AG04450 (cell line): ENCODE results near the gene RAB11FIP5. TPM values are rescaled to one million over a fixed set of nuclear protein-coding genes. Genes with fewer than 3 reads are reported as not detected.

Experiments
- CTCF ChIA-PET: fragments of 300-600, 350-600 bp; formaldehyde crosslinking; extraction: SDS; loops from one replicate; lab custom pipeline; 2022; ENCODE audit warnings: antibody characterized with exemption, inconsistent platforms; lab: Charles Lee
- POLR2A ChIA-PET: fragments of 350-600 bp; formaldehyde crosslinking; extraction: SDS; loops from one replicate; lab custom pipeline; 2021; ENCODE audit warnings: antibody characterized with exemption, inconsistent platforms; lab: Yijun Ruan, JAX
- DNase-seq: peaks from one replicate; pipeline ENCODE4 v3.0.0-alpha.2; 2011; ENCODE audit warnings: low read depth, low spot score
- H3K27ac ChIP-seq: one replicate; pipeline ENCODE4 v1.5.1; 2012; ENCODE audit warnings: low read depth, low read length, control low read depth
- H3K27me3 ChIP-seq: one replicate; pipeline ENCODE4 v1.6.0; 2012; ENCODE audit warnings: low read length; ENCODE audit not compliant: control insufficient read depth, insufficient read depth
- H3K4me3 ChIP-seq: 2 replicates; pipeline ENCODE4 v1.5.1; 2011; ENCODE audit warnings: mild to moderate bottlenecking, low read depth, low read length, control low read depth
- H3K9me3 ChIP-seq: 2 replicates; pipeline ENCODE4 v1.5.1; 2012; ENCODE audit warnings: low read length; ENCODE audit not compliant: control insufficient read depth, insufficient read depth
- polyA plus RNA-seq: library from polyadenylated mRNA; depleted of rRNA; stranded (reverse); fragments of >200 nt; gene quantifications from 2 replicates; pipeline ENCODE4 v1.2.3, GENCODE V29; 2011
- TF ChIP-seq, protein P1 (sequence below): IDR thresholded peaks from 2 replicates; pipeline ENCODE4 v1.5.1; 2011; ENCODE audit warnings: low read depth, low read length, control low read depth, inconsistent platforms

Gene RAB11FIP5
- polyA plus RNA-seq, 1 experiment, result 29.6 TPM

DNA sequence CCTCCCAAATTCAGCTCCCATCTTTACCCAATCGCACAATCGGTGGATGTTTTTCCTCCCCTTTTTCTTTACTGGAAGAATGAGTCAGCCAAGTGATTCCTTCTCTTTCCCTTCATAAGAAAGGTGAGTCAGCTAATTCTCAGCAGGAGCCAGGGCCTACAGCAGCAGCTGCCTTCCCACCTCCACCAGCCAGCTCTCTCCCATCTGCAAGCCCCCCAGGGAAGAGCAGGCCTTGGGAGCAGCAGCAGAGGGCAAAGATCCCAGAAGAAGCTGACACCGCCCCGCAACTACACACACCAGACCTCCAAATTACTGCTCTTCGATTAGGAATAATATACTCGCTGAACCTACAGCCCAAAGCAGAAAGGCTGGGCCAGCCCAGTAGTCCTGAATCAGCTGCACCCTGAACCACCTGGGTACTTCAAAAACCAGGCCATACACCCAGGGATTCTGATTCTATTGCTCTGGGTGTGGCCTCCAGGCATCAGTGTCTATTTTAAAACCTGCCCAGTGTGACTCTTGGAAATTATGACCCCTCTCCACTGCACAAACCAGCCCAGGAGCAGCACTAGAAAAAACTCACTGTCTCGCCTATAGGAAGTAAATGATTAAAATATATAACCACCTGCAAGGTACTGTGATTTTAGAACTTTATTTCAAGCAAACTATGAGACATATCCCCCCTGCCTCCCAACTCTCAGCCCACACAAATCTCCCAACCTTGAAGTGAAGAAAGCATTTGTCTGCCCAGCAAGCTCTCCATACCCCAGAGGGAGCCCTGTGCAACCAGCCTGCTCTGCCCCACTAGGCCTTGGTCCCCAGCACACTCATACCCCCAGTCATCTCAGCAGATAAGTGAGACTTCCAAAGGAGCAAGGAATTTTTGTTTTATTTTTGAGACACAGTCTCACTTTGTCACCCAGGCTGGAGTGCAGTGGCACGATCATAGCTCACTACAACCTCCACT lies 48.6 kb downstream of the RAB11FIP5 start:
- Histone ChIP-seq H3K9me3 (no peaks in the 10 kb centered on the region), H3K27ac (peak overlapping the region; percentile 94), H3K27me3 (no peaks in the 10 kb centered on the region), H3K4me3 (no peak overlapping the region)
- CTCF ChIA-PET, result interaction anchor here (1.0 to 3.1 kb wide), 5 partner anchors 92 to 171 kb away, joined by 3 to 20 read pairs (median 5); no protein-coding TSS in a partner anchor
- peak; percentile 43 for DNase-seq
- POLR2A ChIA-PET, result interaction anchor here (0.5 to 1.2 kb wide), 2 partner anchors 46 to 67 kb away, joined by 4 to 7 read pairs; no protein-coding TSS in a partner anchor
- TF ChIP-seq, protein P1, sequence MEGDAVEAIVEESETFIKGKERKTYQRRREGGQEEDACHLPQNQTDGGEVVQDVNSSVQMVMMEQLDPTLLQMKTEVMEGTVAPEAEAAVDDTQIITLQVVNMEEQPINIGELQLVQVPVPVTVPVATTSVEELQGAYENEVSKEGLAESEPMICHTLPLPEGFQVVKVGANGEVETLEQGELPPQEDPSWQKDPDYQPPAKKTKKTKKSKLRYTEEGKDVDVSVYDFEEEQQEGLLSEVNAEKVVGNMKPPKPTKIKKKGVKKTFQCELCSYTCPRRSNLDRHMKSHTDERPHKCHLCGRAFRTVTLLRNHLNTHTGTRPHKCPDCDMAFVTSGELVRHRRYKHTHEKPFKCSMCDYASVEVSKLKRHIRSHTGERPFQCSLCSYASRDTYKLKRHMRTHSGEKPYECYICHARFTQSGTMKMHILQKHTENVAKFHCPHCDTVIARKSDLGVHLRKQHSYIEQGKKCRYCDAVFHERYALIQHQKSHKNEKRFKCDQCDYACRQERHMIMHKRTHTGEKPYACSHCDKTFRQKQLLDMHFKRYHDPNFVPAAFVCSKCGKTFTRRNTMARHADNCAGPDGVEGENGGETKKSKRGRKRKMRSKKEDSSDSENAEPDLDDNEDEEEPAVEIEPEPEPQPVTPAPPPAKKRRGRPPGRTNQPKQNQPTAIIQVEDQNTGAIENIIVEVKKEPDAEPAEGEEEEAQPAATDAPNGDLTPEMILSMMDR, result no peak

DNA sequence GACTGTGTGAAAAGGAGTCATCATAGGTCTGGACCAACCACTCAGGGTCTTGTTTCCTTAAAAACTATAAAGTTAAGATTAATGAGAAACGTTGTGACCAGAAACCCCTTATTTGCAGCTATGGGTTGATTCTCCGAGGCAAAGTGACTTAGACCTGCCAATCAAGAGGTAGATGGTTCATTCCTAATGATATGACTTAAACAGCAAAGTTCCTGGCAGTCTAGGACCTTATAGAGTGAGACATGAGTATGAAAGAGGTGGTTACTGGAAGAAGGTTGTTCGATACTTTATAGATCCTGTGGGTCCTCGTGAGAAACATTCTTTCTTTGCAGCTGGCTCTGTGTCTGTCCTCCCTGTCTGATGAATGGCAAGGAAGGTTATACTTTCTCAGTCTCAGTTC lies 49.3 kb downstream of the RAB11FIP5 start:
- no peaks in the 10 kb centered on the region; the same call in 1 of the 2 replicates for H3K9me3 ChIP-seq
- ChIA-PET POLR2A (interaction anchor here (0.5 to 1.2 kb wide), 2 partner anchors 46 to 66 kb away, joined by 4 to 7 read pairs; no protein-coding TSS in a partner anchor), CTCF (interaction anchor here (1.0 to 3.1 kb wide), 3 partner anchors 93 to 170 kb away, joined by 3 to 20 read pairs (median 5); no protein-coding TSS in a partner anchor)
- peak overlapping the region; percentile 94 for H3K27ac ChIP-seq
- TF ChIP-seq, protein P1, result no peak
- no peak overlapping the region for H3K4me3 ChIP-seq
- DNase-seq, result no peak
- H3K27me3 ChIP-seq, result no peaks in the 10 kb centered on the region

DNA sequence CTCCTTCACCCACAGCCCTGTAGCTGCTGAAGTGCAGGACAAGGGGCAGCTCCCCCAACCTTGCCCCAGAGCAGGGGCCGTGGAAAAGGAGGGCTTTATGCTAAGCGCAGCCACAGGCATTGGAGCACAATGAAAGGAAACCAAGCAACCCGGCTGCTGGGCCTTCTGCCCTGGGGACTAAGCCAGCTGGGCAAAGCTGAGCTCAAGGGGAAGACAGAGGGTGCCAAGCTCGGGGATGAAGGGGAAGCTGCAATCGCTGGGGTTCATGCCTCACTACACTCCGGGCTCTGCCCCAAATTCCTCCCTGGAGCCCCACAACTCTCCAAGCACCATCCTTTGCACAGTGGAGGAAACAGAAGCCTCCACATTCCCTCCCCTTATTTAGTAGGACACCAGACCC lies 53.6 kb downstream of the RAB11FIP5 start:
- no peak overlapping the region for H3K27ac ChIP-seq
- DNase-seq, result no peak
- H3K9me3 ChIP-seq, result peaks cover 3% of the 10 kb centered on the region
- no peaks in the 10 kb centered on the region for H3K27me3 ChIP-seq
- no peak overlapping the region for H3K4me3 ChIP-seq
- ChIA-PET CTCF (interaction anchor here (1.3 kb wide), 1 partner anchor 66 kb away, joined by 3 read pairs; no protein-coding TSS in a partner anchor), POLR2A (no interaction called here)
- TF ChIP-seq, protein P1, result no peak

DNA sequence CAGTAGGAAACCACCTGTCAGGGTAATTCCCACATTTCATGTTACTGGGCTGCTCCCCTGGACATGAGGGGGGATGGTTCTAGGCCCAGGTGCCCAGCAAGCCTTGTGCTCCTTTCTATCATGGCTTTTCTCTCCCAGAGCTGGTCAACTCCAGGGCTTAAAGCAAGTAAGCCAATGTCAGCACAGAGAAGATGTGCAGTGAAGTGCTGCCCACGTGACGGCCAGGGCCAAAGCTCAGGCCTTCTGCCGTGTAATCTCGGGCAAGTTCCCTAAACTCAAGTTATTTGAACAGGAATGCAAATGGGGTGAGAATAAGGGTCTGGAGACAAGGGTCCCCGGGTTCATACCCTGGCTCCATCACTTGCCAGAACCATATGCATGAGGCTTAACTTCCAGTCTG lies 57.8 kb downstream of the RAB11FIP5 start:
- Histone ChIP-seq H3K27ac (no peak overlapping the region), H3K9me3 (peaks cover 3% of the 10 kb centered on the region), H3K4me3 (no peak overlapping the region), H3K27me3 (no peaks in the 10 kb centered on the region)
- ChIA-PET POLR2A (no interaction called here), CTCF (interaction anchor here (1.5 kb wide), 1 partner anchor 31 kb away, joined by 3 read pairs; no protein-coding TSS in a partner anchor)
- no peak for DNase-seq
- TF ChIP-seq, protein P1, result no peak
